UCSD-AML1 (cell line): ENCODE data around the gene FAM110D.

Experiments used
- DNase-seq: peaks from one replicate; lab custom pipeline; 2025; ENCODE audit not compliant: unreplicated experiment; lab: John Stamatoyannopoulos, UW

Gene FAM110D

DNA sequence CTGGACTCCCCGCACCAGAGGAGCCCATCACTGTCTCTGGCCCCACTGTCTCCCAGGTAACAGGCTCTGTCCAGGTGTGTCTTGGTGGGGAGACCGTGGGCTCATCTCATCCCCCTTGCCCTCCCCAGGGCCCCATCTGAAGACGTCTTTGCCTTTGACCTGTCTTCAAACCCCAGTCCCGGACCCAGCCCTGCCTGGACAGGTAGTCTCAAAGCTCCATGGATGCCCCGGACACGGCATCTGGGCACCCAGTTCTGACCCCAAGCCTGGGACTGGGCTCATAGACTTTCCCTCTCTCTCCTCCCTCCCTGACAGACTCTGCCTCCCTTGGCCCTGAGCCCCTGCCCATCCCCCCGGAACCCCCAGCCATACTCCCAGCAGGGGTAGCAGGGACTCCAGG lies 25.2 kb downstream of the FAM110D start:
- DNase-seq: no peak

DNA sequence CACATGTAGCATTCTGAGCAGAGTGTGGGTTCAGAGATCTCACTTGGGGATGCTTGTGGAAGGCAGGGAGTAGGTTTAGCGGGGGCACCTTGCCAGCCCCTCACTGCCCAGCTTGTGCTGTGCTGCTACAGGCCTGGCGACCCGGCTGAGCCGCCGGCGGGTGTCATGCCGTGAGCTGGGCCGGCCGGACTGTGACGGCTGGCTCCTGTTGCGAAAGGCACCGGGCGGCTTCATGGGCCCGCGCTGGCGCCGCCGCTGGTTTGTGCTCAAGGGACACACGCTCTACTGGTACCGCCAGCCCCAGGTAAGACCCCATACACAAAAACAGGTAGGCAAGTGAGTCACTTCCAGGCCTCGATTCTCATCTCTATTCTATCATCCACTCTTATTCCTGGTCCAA lies 26.0 kb downstream of the FAM110D start:
- no peak for DNase-seq

DNA sequence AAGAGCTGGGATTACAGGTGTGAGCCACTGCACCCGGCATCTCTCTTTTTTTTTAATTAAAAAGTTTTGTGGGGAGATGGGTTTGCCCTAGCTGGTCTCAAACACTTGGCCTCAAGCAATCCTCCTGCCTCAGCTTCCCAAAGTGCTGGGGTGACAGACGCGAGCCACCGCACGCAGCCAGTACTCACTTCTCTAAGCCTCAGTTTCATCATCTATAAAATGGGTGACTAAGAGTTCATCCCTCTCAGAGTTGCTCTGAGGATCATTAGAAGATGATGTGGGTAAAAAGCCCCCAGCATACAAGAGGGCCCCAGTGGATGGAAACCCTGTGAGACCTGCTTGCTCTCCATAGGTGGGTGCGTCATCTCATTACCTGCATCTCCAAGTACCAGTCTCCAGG lies 29.0 kb downstream of the FAM110D start:
- DNase-seq: no peak

DNA sequence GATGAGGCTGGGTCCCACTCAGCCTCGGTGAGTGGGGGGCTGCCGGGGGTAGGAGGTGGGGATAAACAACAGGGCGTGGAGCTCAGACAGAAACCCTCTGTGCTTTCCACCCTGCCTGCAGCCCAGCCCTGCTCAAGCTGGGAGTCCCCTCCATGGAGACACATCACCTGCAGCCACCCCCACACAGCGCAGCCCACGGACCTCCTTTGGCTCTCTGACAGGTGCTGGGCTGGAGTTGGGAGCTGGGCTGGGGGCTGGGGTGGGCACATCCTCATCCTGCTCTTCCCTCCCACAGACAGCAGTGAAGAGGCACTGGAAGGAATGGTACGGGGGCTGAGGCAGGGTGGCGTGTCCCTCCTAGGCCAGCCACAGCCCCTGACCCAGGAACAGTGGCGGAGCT lies 29.6 kb downstream of the FAM110D start:
- DNase-seq: no peak

DNA sequence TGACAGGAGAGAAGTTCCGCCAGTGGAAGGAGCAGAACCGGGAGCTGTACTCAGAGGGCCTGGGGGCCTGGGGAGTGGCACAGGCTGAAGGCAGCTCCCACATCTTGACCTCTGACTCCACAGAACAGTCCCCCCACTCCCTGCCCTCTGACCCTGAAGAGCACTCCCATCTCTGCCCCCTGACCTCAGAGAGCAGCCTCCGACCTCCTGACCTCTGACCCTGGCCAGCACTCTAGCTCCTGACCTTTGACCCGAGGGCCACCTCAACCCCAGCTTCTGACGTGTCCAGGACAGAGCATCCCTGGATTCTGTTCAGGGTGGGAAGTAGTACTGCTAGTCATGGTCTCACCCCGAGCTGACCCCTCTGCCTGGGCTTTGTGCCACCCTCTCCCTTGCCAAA lies 30.5 kb downstream of the FAM110D start:
- no peak for DNase-seq

DNA sequence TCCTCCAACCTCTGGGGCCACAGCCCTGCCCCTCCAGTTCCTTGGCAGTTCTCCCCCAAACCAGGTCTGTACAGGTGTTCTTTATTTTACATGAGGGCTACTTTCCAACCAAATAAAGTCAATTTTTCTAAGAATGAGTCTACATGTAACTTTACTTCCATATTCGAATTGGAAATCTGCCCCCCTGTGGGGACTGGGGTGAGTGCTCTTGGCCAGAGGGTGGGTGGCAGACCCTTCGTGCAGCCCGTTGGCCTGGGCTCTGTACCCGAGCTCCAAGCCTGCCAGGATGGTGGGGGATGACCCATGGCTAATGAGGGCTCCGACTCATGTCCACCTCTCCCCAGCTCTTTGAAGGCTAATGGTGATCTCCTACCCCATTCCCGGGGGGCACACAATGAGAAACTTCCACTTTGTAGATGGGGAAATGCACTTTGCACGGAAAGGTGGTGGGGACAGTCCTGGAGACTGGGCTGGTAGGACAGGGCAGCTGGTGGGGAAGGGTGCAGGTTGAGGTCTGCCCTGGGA lies 30.9 kb downstream of the FAM110D start:
- no peak for DNase-seq

DNA sequence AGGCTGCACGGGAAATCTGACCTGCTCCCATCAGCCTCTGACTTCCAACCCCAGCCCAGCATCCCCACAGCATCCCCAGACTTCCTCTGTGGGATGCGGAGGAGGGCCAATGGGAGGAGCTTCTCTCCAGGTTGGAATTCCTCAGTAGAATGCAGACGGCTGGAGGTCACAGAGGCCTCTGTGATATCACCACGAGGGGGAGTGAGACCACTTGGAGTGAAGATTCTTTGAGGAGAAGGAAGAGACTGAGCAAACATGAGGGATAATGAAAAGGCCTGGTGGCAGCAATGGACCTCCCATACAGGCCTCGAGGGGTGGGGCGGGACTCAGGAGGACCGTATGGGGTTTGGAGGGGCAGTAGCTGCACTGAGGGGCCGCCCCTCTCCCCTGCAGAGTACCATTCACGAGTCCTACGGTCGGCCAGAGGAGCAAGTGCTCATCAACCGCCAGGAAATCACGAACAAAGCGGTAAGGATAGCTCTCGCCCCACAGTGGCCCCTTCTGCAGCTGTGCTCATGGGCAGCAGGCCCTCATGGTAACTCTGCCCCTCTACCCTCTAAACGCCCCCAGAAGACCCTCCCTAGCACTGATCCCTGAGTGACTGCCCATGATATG lies 31.6 kb downstream of the FAM110D start, which contains the start of gene CATSPER4:
CATSPER4 (plus strand) TSS at position 230 of the 615 bp plus-strand sequence; CDS start at position 256, 26 bp downstream.
- DNase-seq: no peak

DNA sequence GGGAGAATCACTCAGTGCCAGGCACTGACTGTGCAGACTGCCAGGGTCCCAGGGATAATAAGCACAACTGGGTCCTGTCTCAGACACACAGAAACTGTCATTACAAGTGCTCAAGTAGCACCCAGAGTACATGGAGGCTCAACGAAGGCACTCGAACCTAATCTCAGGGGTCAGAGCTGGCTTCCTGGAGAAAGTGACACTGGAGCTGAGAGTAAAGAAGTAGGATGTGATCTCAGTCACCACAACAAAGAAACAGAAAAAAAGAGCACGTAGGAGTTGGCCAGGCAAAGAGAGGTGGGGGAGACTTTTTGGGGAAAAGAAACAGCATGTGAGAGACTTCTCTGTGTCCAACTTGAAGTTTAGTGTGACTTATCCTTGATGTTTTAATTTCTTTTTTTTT lies 32.9 kb downstream of the FAM110D start:
- no peak for DNase-seq

DNA sequence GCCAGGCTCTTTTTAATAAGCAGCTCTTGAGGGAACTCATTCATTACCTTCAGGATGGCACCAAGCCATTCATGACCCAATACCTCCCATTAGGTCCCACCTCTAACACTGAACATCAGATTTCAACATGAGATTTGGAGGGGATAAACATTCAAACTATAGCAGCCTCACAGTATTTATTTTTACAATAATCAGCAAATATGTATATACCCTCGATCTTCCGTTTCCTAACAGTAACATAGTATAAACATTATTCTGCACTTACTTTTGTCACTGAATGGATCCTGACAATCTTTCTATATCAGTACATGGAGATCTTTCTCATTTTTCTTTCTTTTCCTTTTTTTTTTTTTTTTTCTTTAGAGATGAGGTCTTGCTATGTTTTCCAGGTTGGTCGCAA lies 36.9 kb downstream of the FAM110D start:
- DNase-seq: no peak

DNA sequence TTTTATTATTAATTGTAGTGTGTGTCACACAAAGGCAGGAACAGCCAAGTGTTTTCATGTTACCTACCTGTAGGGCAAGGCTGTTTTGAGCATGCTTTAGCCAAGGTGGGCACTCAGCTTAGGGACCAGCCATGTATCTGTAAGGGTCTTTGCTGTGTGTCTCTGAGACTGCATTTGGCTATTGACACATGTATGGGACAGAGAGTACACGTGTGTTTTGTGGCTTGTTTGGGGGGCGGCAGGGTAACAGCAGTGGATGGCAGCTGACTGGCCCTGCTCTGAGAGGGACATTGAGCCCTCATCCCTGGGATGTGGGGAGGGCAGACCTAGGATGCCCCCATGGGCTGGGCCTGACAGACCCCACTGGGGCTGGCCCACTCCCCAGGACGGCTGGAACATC lies 38.4 kb downstream of the FAM110D start:
- DNase-seq: no peak

DNA sequence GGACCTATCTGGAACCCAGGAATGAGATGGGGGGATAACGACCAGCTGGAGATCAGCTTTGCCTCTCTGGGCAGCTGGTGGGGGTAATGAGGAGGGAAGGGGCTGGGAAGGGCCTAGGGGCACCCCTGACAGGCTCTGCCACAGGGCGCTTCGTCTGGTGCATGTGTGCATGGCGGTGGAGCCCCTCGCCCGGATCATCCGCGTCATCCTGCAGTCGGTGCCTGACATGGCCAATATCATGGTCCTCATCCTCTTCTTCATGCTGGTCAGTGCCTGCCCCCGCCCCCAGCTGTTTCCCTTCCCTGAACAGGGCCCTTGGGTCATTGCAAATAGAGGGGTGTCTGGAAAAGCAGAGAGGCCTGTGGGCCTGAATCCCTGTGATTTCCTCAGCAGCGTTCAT lies 38.9 kb downstream of the FAM110D start:
- no peak for DNase-seq

DNA sequence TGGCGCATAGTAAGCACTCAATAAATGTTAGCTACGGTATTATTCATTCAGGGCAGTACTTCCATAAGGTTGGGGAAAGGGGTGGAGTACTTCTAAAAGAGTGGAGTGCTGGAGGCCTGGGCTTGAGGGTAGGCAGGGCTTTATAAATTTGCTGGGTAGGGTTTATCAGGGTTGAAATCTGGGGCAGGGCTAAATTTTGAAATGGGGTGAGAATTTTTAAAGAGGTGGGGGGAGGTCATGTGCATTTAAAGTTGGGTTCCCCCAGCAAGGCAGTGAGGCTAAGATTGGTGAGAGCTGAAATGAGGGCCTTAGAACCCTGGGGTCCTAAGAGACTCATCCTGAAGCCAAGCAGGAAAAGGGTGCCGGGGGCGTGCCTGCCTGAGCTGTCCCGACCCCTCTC lies 41.5 kb downstream of the FAM110D start:
- no peak for DNase-seq

DNA sequence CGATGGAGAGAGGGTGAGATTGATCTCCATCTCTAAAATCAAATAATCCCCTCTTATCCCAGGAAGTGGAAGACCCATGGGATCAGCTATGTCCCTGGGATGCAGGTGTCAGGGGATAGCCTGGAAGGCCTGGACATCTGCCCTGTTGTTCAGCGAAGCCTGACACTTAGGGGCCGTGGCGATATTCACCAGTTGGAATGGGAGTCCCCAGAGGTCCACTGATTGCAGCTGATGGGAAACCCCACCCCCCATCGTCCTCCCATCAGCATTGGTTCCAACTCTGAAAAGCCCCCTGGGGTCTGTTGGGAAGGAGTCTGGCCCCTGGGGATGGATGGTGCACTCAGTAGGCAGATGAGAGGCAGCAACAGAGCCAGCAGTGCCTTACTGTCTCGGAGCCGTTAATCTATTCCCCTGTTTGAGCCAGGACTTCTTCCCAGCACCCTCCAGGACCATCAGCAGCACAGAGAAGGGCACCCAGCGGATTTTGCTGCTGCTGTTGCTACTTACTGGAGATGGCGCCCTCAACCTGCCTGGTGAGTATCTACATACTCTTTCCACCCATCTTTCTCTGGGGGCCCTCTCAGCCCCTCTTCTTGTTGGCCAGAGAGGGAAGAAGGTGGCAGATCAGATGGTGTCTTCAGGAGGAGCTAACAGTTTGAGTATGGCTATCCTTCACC lies 44.9 kb downstream of the FAM110D start:
- DNase-seq: peak; percentile 21

DNA sequence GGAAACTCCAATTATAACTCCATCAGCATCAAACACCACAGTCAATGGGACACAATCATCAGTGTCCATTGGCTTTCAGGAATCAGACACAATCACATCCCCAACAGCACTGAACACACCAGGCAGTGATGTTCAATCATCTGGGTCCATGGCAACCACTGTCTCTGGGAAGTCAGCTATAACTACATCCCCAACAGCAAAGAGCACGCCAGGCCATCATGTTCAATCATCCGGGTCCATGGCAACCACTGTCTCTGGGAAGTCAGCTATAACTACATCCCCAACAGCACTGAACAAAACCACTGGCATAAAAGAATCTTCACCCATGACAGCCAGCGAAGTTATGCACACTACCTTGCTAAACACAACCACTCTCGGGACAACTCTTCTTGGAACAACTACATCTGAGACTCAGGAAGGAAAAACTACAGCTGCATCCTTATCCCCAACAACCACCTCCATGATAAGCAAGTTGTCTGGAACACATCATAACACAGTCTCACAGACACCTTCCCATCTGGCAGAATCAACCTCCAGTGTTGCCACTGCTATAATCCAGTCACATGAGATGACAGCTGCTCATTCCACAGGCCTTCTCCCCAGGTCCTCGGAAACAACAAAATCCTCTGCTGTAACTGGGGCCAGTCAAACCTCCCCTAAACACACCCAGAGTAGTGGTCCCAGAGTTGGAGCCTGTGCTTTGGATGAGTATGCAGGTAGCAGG lies 51.4 kb downstream of the FAM110D start:
- no peak for DNase-seq

DNA sequence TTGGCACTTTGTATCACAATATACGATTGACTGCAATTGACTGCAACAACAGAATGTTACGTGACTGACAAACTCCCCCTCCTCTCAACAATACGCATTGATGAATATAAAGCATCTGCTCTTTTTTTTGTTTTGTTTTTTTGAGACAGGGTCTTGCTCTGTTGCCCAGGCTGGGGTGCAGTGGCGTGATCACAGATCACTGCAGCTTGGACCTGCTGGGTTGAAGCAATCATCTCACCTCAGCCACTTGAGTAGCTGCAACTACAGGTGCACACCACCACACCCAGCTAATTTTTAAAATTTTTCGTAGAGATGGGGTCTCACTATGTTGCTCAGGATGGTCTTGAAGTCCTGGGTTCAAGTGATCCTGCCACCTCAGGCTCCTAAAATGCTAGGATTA lies 53.8 kb downstream of the FAM110D start:
- DNase-seq: no peak

DNA sequence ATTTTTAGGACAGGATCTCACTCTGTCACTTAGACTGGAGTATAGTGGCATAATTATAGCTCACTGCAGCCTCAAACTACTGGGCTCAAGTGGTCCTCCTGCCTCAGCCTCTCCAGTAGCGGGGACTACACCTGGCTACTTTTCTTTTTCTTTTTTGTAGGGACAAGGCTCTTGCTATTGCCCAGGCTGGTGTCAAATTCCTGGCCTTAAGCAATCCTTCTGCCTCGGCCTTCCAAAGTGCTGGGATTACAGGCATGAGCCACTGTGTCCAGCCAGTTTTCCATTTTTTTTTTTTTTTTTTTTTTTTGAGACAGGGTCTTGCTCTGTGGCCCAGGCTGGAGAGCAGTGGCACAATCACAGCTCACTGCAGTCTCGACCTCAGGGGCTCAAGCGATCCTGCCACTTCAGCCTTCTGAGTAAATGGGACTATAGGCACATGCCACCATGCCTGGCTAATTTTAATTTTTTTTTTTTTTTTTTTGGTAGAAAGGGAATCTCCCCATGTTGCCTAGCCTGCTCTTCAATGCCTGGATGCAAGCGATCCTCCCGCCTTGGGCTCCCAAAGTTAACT lies 54.5 kb downstream of the FAM110D start:
- no peak for DNase-seq
